T-helper 1 cell treated with Interleukin-12 subunit alpha and Interleukin-12 subunit beta and Interleukin-4 antibody, amounts not matched to agents 30 ng/mL and 1 ng/mL, for 36 hours (primary cell): ENCODE data around the gene MLST8. TPM values are rescaled to one million over a fixed set of nuclear protein-coding genes. Genes with fewer than 3 reads are reported as not detected.
"Not testable (repeated sequence)": the region's sequence is repeated elsewhere in the genome, so short reads cannot be mapped to it uniquely, and the experiment has no call there.

Experiments used
- intact Hi-C: fragments of 100-400 bp; cut with micrococcal nuclease; formaldehyde crosslinking; loops from one replicate; pipeline ENCODE4 v1.15.1; 2024
- total RNA-seq: library from RNA; stranded (reverse); gene quantifications from 2 replicates; pipeline ENCODE4 v1.2.3, GENCODE V29; 2022

The MLST8 gene
- total RNA-seq, 1 donor from 2014 or later: 36.8 TPM

- intact Hi-C loops: no loop called here
Measured at GRCh38 chr16:2229091-2229490, 23.8 kb downstream of the MLST8 start.

GRCh38 chr16:2229632-2230250 is 24.5 kb downstream of the MLST8 start:
- intact Hi-C loops: no loop called here

DNA sequence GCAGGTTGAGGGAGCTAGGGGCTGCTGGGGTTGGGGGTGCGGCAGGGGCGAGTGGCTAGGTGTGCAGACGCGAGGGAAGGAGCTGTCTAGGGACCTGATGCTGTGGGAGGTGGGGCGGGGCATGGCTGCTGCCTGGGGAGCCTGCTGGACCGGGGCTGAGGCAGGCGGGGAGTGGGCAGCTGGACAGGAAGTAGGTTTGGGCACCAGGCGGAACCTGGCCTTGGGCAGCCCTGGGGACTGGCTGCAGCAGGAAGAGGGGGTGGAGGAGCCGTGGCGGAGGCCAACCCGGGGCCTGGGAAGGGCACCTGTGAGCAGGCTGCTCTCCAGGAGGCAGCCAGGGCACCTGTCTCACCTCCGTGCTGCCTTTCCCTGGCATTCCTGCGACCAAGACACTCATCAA is 25.1 kb downstream of the MLST8 start:
- intact Hi-C loops: no loop called here

- intact Hi-C loops: no loop called here
Measured at GRCh38 chr16:2231016-2231931, 26.0 kb downstream of the MLST8 start.

DNA sequence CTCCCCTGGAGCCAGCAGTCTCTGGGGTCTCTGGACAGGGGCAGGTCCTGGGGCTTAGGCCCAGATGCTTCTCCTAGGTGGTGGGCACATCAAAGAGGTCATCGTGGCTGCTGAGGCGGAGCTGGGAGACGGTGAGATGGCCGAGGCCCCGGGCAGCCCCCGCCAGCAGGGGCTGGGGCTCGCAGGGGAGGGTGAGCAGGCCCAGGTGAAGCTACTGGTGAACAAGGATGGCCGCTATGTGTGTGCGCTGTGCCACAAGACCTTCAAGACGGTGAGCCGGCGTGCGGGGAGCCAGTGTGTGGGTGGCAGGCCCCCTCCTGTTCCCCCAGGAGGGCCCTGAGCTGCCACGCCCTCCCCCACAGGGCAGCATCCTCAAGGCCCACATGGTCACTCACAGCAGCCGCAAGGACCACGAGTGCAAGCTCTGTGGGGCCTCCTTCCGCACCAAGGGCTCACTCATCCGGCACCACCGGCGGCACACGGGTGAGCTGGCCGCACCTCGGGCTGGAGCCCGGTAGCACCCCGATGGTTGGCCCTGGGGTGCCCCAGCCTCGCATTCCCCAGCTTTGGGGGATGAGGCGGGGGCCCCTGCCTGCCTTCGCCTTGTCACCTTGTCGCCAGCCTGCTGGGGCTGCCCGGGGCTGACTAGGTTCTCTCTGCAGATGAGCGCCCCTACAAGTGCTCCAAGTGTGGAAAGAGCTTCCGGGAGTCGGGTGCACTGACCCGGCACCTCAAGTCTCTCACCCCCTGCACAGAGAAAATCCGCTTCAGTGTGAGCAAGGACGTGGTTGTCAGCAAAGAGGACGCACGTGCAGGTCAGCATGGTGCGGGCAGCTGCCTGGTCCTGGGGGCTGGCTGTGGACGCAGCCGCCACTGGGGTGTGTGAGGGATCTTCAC is 27.1 kb downstream of the MLST8 start:
- intact Hi-C loops: no loop called here

- intact Hi-C loops: no loop called here
Measured at GRCh38 chr16:2233046-2233775, 28.0 kb downstream of the MLST8 start.

- intact Hi-C loops: no loop called here
Measured at GRCh38 chr16:2233872-2234812, 28.9 kb downstream of the MLST8 start.

GRCh38 chr16:2234813-2235170 is 29.5 kb downstream of the MLST8 start:
- intact Hi-C loops: no loop called here

- intact Hi-C loops: no loop called here
Measured at GRCh38 chr16:2235234-2235651, 30.0 kb downstream of the MLST8 start.

GRCh38 chr16:2235695-2236336 is 30.6 kb downstream of the MLST8 start:
- intact Hi-C loops: no loop called here

GRCh38 chr16:2236337-2237101 is 31.3 kb downstream of the MLST8 start, which contains the start of gene DNASE1L2:
DNASE1L2 (plus strand) TSS chr16:2236444; CDS start chr16:2236817, 373 bp downstream.
- intact Hi-C loops: no loop called here

- intact Hi-C loops: no loop called here
Measured at GRCh38 chr16:2237102-2237482, 31.8 kb downstream of the MLST8 start.

GRCh38 chr16:2237493-2238149 is 32.4 kb downstream of the MLST8 start:
- intact Hi-C loops: no loop called here

DNA sequence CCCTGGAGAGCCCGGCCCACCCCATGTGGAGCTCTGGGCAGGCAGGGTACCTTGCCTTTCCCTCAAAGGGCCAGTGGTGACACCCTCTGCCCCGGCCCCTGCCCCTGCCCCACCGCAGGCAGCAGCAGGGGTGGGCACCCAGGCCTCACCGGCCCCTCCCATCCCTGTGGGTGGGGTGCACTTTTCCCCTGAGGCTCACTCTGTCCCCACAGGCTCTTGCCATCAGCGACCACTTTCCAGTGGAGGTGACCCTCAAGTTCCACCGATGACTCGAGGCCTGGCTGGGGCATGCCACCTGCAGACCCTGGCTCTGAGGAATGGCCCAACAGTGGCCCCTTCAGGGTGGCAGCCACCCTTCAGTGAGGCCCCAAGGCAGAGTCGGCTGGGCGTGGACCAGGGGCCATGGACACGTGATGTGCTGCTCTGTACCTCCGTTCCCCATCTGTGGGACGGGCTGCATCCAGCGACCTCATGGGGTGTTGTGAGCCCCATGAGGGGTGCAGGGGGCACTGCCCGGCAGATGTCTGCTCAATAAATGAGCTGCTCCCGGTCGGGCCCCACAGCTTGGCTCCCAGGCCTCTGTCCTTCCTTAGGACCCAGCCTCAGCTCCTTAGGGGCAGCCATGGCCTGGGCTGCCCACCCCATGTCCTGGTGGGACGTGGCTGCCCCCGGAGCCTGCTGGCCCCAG is 33.0 kb downstream of the MLST8 start:
- intact Hi-C loops: no loop called here

- intact Hi-C loops: no loop called here
Measured at GRCh38 chr16:2238838-2239675, 33.8 kb downstream of the MLST8 start.

- intact Hi-C loops: not testable (repeated sequence)
Measured at GRCh38 chr16:2240331-2240730, 35.1 kb downstream of the MLST8 start.

GRCh38 chr16:2242598-2242997 is 37.3 kb downstream of the MLST8 start:
- intact Hi-C loops: no loop called here
